Hepatocyte (in vitro differentiated cells): ENCODE results near the gene CASP7.

ENCODE experiments used
- EZH2phosphoT487 ChIP-seq: fragments of 200-600 bp; sonication (generic); IDR thresholded peaks from one replicate; pipeline ENCODE4 v1.6.1; 2018; ENCODE audit warnings: antibody characterized with exemption, mild to moderate bottlenecking, low read depth, moderate library complexity; ENCODE audit not compliant: unreplicated experiment, severe bottlenecking
- TF ChIP-seq, protein P1 (sequence below): fragments of 200-600 bp; sonication (generic); IDR thresholded peaks from 2 replicates; pipeline ENCODE4 v1.5.1; 2016; ENCODE audit warnings: antibody characterized with exemption, mild to moderate bottlenecking; ENCODE audit not compliant: poor library complexity

DNA sequence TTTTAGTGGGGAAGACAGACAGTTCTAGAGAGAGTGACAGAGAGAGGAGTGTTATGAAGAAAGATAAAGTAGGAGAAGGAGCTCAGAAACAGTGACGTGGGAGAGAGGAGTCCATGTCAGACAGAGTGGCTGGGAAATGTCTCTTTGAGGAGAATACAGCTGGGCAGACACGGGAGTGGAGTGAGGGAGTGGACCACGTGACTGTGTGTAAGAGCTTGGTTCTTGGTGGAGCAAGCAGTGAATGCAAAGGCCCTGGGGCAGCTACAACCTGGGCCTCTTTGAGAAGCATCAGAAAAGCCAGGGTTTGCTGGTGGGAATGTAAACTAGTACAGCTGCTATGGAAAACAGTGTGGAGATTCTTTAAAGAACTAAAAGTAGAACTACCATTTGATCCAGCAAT lies 59.9 kb downstream of the CASP7 start:
- TF ChIP-seq, protein P1, sequence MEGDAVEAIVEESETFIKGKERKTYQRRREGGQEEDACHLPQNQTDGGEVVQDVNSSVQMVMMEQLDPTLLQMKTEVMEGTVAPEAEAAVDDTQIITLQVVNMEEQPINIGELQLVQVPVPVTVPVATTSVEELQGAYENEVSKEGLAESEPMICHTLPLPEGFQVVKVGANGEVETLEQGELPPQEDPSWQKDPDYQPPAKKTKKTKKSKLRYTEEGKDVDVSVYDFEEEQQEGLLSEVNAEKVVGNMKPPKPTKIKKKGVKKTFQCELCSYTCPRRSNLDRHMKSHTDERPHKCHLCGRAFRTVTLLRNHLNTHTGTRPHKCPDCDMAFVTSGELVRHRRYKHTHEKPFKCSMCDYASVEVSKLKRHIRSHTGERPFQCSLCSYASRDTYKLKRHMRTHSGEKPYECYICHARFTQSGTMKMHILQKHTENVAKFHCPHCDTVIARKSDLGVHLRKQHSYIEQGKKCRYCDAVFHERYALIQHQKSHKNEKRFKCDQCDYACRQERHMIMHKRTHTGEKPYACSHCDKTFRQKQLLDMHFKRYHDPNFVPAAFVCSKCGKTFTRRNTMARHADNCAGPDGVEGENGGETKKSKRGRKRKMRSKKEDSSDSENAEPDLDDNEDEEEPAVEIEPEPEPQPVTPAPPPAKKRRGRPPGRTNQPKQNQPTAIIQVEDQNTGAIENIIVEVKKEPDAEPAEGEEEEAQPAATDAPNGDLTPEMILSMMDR, result no peak
- no peak for TF ChIP-seq EZH2phosphoT487
